HL-60 (cell line): ENCODE measurements around the gene C2orf92.

Source experiments
- DNase-seq, 2 experiments: peaks; one replicate each; pipeline ENCODE4 v3.0.0-alpha.2; 2010 to 2020; ENCODE audit warnings: low read depth in 1 of 2, low spot score in 1 of 2
- H3K27ac ChIP-seq: fragments of 250-450 bp; sonication (Bioruptor Pico); replicated peaks from 2 replicates; pipeline ENCODE4 v1.5.1; 2020; ENCODE audit warnings: mild to moderate bottlenecking, moderate library complexity
- H3K27me3 ChIP-seq: fragments of 250-450 bp; sonication (Bioruptor Pico); 2 replicates; pipeline ENCODE4 v1.5.1; 2021; ENCODE audit warnings: mild to moderate bottlenecking, moderate library complexity; ENCODE audit not compliant: insufficient read depth, poor library complexity, severe bottlenecking
- H3K4me3 ChIP-seq: replicated peaks from 2 replicates; pipeline ENCODE4 v1.5.1; 2011; ENCODE audit warnings: mild to moderate bottlenecking, control low read depth, low read length; ENCODE audit not compliant: insufficient read depth
- CTCF ChIP-seq: IDR thresholded peaks from one replicate; pipeline ENCODE4 v1.5.1; 2011; ENCODE audit warnings: low read length, control low read depth, inconsistent platforms; ENCODE audit not compliant: insufficient read depth
- GABPA ChIP-seq: IDR thresholded peaks from 2 replicates; pipeline ENCODE4 v1.6.1; 2012; ENCODE audit warnings: low read depth
- POLR2AphosphoS5 ChIP-seq: IDR thresholded peaks from 2 replicates; pipeline ENCODE4 v1.6.1; 2012; ENCODE audit warnings: low read depth
- REST ChIP-seq: IDR thresholded peaks from 2 replicates; pipeline ENCODE4 v1.6.1; 2012; ENCODE audit warnings: low read depth; ENCODE audit not compliant: insufficient replicate concordance
- SPI1 ChIP-seq: IDR thresholded peaks from 2 replicates; pipeline ENCODE4 v1.6.1; 2012; ENCODE audit warnings: low read depth, mild to moderate bottlenecking, borderline replicate concordance

The C2orf92 gene

DNA sequence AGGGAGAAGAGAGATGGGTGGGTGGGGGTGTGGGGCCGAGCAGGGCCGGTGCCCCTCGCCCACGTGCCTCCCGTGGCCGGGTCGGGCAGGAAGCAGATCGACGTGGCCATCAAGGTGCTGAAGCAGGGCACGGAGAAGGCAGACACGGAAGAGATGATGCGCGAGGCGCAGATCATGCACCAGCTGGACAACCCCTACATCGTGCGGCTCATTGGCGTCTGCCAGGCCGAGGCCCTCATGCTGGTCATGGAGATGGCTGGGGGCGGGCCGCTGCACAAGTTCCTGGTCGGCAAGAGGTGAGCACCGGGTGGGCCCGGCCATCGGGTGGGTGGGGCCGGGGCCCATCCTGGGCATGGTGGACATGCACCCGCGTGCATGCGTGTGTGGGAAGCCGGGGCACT is 65.6 kb downstream of the C2orf92 start:
- no peak overlapping the region for H3K27ac ChIP-seq
- H3K4me3 ChIP-seq = no peak overlapping the region
- no peak for DNase-seq
- no peak for TF ChIP-seq CTCF
- TF ChIP-seq GABPA = no peak
- no peak for TF ChIP-seq POLR2AphosphoS5
- no peak for TF ChIP-seq REST
- no peak for TF ChIP-seq SPI1
- no peaks in the 10 kb centered on the region for H3K27me3 ChIP-seq

DNA sequence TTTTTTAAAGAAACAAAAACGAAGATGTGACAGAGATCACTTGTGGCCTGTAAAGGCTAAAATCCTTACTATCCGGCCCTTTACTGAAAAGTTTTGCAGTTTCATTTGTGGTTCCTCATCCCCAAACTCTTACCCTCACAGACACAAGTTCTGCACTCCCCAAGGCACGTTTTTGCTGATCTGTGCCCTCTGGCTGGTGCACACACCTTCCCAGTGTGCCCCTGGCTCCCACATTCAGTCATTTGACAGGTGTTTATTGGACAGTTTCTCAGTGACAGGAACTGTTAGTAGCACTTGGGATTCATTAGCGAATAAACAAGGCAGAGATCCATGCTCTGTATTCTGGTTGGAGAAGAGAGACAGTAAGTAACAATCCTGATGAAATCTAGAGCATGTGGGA is 66.7 kb downstream of the C2orf92 start:
- Histone ChIP-seq H3K27ac (no peak overlapping the region), H3K4me3 (no peak overlapping the region), H3K27me3 (no peaks in the 10 kb centered on the region)
- DNase-seq = no peak
- TF ChIP-seq SPI1 = no peak
- no peak for TF ChIP-seq POLR2AphosphoS5

DNA sequence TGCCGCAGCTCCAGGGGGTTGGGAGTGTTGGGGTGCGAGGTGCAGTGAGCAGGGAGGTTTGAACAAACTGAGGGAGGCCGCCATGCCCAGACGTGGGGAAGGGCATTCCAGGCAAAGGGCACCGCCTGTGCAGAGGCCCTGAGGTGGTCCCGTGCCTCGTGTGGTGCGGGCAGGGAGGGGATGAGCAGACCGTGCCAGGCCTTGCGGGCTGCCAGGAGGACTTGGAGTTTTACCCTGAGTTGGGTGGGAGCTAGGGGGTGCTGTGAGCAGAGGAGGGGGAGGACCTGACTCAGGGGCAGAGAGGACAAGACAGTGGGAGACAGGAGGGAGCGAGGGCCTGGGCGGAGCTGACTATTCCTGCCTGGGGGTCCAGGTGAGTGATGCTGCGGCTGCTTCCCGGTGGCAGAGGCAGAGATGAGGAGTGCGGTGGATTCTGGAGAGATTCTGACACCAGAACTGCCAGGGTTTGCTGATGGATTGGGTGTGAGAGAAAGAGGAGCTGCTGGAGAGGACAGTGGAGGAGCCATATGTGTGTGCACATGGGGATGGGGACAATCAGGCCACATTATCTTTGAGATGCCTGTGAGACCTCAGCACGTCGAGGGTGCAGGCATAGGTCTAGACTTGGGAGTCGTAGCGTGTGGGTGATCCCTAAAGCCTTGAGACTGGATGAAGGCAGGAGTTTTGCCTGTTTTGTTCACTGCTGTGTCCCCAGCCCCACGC is 67.3 kb downstream of the C2orf92 start:
- TF ChIP-seq CTCF (no peak), GABPA (no peak), SPI1 (no peak), REST (no peak), POLR2AphosphoS5 (no peak)
- no peak for DNase-seq
- no peaks in the 10 kb centered on the region for H3K27me3 ChIP-seq
- H3K4me3 ChIP-seq = no peak overlapping the region
- H3K27ac ChIP-seq = no peak overlapping the region

GRCh38 chr2:97737421-97738178 is 68.1 kb downstream of the C2orf92 start:
- Histone ChIP-seq H3K27ac (no peak overlapping the region), H3K4me3 (no peak overlapping the region), H3K27me3 (no peaks in the 10 kb centered on the region)
- no peak for TF ChIP-seq CTCF
- no peak for TF ChIP-seq GABPA
- no peak for TF ChIP-seq SPI1
- TF ChIP-seq POLR2AphosphoS5 = no peak
- TF ChIP-seq REST = no peak
- no peak for DNase-seq
